ENCODE measurements around the gene LRP1B. TPM values are rescaled to one million over a fixed set of nuclear protein-coding genes. Genes with fewer than 3 reads are reported as not detected.

LRP1B gene
- total and polyA plus RNA-seq, 5 donors from 2014 or later, result not detected

DNA sequence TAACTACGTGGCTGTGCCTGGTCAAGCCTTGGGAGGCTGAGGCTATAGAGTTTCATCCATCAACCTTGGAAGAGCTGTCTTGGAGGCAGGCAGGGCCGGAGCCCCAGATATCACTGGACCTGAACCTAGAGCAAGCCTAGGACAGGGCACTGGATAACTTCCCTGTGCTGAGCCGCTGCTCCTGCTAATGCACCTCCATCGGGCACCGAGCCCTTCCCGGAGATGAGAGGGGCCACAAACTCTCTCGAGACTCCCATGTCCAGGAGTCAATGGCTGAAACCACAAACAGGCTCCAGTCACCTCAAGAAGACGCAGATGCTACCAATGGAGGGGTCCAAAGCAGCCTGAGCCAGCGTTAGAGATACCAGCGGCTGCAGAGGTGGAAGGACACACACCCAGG lies 866.0 kb downstream of the LRP1B start:
- H3K27ac Mint-ChIP-seq, result no peak overlapping the region
- H3K9me3 Mint-ChIP-seq, result peaks cover 2 to 11% (median 5%) of the 10 kb centered on the region in 7 donors
- no peak for DNase-seq
- H3K27ac ChIP-seq (ENCODE audit: insufficient read depth, low read length, poor library complexity, severe bottlenecking), result no peak overlapping the region
- no peaks in the 10 kb centered on the region for H3K36me3 Mint-ChIP-seq
- H3K27me3 Mint-ChIP-seq, result no peaks in the 10 kb centered on the region
- no peaks in the 10 kb centered on the region for H3K4me1 ChIP-seq (ENCODE audit: control insufficient read depth, insufficient read depth, low read length, poor library complexity, severe bottlenecking)
- H3K4me3 Mint-ChIP-seq, result no peak overlapping the region
- ATAC-seq (ENCODE audit: low read depth in 2 of 2), result no peak
- H3K36me3 ChIP-seq (ENCODE audit: control insufficient read depth, insufficient read depth, low read length), result no peaks in the 10 kb centered on the region
- H3K9me3 ChIP-seq (ENCODE audit: control insufficient read depth in 2 of 2, low read length in 2 of 2), result peaks cover 0 to 19% of the 10 kb centered on the region in 2 experiments
- H3K27me3 ChIP-seq (ENCODE audit: control insufficient read depth, insufficient read depth, low read length), result no peaks in the 10 kb centered on the region
- no peak overlapping the region for H3K4me3 ChIP-seq (ENCODE audit: low read depth, low read length)
- no peaks in the 10 kb centered on the region for H3K4me1 Mint-ChIP-seq

DNA sequence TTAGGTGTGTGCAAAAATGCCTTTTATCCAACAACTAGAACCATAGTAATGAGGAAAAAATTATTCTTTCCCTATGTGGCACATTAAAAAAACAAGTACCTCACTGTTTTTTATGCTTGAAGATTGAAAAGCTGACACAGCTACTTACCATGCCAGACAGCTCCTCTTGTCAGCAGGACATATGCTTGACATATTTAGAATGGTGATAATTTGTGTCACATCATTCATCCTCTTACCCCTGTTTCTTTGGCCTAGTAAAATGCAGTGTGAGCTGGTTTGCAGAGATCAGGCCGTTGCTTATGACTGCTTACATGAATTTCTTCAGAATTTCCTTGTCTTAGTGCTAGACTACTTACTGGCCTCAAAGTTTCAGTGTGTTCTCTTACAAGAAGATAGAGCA lies 869.9 kb downstream of the LRP1B start:
- Histone ChIP-seq H3K36me3 (ENCODE audit: control insufficient read depth, insufficient read depth, low read length) (no peaks in the 10 kb centered on the region), H3K27ac (ENCODE audit: insufficient read depth, low read length, poor library complexity, severe bottlenecking) (no peak overlapping the region), H3K9me3 (ENCODE audit: control insufficient read depth in 2 of 2, low read length in 2 of 2) (peaks cover 0 to 7% of the 10 kb centered on the region in 2 experiments), H3K4me3 (ENCODE audit: low read depth, low read length) (no peak overlapping the region), H3K4me1 (ENCODE audit: control insufficient read depth, insufficient read depth, low read length, poor library complexity, severe bottlenecking) (no peaks in the 10 kb centered on the region), H3K27me3 (ENCODE audit: control insufficient read depth, insufficient read depth, low read length) (no peaks in the 10 kb centered on the region)
- H3K4me1 Mint-ChIP-seq, result no peaks in the 10 kb centered on the region
- H3K27me3 Mint-ChIP-seq, result no peaks in the 10 kb centered on the region
- ATAC-seq (ENCODE audit: low read depth in 2 of 2), result no peak
- H3K4me3 Mint-ChIP-seq, result no peak overlapping the region
- no peaks in the 10 kb centered on the region for H3K36me3 Mint-ChIP-seq
- no peak for DNase-seq
- no peak overlapping the region for H3K27ac Mint-ChIP-seq
- H3K9me3 Mint-ChIP-seq, result peaks cover 0 to 12% (median 5%) of the 10 kb centered on the region in 7 donors

DNA sequence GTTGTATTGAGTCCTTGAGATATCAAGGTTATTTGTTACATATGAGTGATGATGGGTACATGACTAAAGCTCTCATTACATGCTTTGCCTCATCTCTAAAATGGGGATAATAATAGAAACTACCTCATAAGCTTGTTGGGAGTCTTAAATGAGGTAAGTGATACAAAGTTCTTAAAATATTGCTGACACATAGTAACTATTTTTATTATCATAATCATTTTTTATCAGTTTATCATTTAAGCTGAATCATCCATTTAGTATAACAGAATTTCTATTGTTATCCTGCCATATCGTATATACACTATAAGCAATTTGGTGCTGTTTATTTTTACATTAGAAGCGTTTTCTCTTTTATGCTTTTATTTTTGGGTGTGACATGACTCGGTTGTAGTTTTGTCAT lies 871.1 kb downstream of the LRP1B start:
- Histone ChIP-seq H3K4me3 (ENCODE audit: low read depth, low read length) (no peak overlapping the region), H3K36me3 (ENCODE audit: control insufficient read depth, insufficient read depth, low read length) (no peaks in the 10 kb centered on the region), H3K27ac (ENCODE audit: insufficient read depth, low read length, poor library complexity, severe bottlenecking) (no peak overlapping the region), H3K9me3 (ENCODE audit: control insufficient read depth in 2 of 2, low read length in 2 of 2) (peaks cover 0 to 1% of the 10 kb centered on the region in 2 experiments), H3K27me3 (ENCODE audit: control insufficient read depth, insufficient read depth, low read length) (no peaks in the 10 kb centered on the region), H3K4me1 (ENCODE audit: control insufficient read depth, insufficient read depth, low read length, poor library complexity, severe bottlenecking) (no peaks in the 10 kb centered on the region)
- Mint-ChIP-seq H3K36me3 (no peaks in the 10 kb centered on the region), H3K27ac (no peak overlapping the region), H3K4me3 (no peak overlapping the region), H3K9me3 (peaks cover 0 to 12% (median 2%) of the 10 kb centered on the region in 7 donors), H3K4me1 (no peaks in the 10 kb centered on the region), H3K27me3 (no peaks in the 10 kb centered on the region)
- ATAC-seq (ENCODE audit: low read depth in 2 of 2), result no peak
- no peak for DNase-seq

DNA sequence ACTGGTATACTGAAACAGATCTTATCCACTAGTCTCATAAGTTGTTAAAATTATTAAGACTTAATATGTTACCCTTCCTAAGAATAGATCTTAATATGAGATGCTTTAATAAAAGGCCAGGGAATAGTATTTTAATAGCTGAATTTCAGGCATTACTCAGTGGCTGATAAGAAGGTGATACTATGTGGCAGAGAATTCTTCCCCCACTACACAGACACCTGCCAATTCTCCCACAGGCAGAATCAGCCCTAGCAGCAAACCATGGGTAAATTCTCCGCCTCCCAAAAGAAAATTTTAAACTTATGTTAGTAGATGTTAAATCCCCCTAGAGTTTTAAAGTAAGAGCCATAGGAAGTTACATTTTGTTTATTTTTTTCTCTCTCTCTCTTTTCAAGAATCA lies 888.8 kb downstream of the LRP1B start:
- H3K27me3 ChIP-seq (ENCODE audit: control insufficient read depth, insufficient read depth, low read length), result no peaks in the 10 kb centered on the region
- no peak for ATAC-seq (ENCODE audit: low read depth in 2 of 2)
- H3K36me3 Mint-ChIP-seq, result no peaks in the 10 kb centered on the region
- no peaks in the 10 kb centered on the region for H3K27me3 Mint-ChIP-seq
- no peak for DNase-seq
- H3K36me3 ChIP-seq (ENCODE audit: control insufficient read depth, insufficient read depth, low read length), result no peaks in the 10 kb centered on the region
- H3K4me3 Mint-ChIP-seq, result no peak overlapping the region
- no peaks in the 10 kb centered on the region for H3K9me3 ChIP-seq (ENCODE audit: control insufficient read depth in 2 of 2, low read length in 2 of 2)
- no peaks in the 10 kb centered on the region for H3K4me1 ChIP-seq (ENCODE audit: control insufficient read depth, insufficient read depth, low read length, poor library complexity, severe bottlenecking)
- H3K27ac Mint-ChIP-seq, result no peak overlapping the region
- no peaks in the 10 kb centered on the region for H3K4me1 Mint-ChIP-seq
- H3K27ac ChIP-seq (ENCODE audit: insufficient read depth, low read length, poor library complexity, severe bottlenecking), result no peak overlapping the region
- peaks cover 5 to 22% (median 6%) of the 10 kb centered on the region in 7 donors for H3K9me3 Mint-ChIP-seq
- no peak overlapping the region for H3K4me3 ChIP-seq (ENCODE audit: low read depth, low read length)

DNA sequence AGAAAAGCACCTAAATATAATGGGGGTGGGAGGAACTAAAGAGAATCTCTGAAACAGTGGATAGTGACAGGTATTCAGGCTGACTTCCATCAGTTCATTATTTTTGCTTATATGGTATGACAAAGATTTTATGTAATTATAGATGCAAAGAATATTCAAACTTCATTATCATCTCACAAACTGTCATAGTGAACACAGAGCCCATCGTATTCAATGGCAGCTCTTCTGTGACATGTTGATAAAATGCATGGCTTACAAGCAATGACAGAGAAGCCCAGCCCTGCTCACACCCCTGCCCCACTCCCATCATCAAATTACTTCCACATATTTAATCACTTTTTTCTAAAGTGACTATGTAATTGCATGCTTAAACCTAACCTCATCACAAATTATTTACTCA lies 904.3 kb downstream of the LRP1B start:
- H3K4me3 ChIP-seq (ENCODE audit: low read depth, low read length), result no peak overlapping the region
- H3K36me3 ChIP-seq (ENCODE audit: control insufficient read depth, insufficient read depth, low read length), result no peaks in the 10 kb centered on the region
- no peaks in the 10 kb centered on the region for H3K27me3 ChIP-seq (ENCODE audit: control insufficient read depth, insufficient read depth, low read length)
- H3K9me3 Mint-ChIP-seq, result peaks cover 3 to 22% (median 10%) of the 10 kb centered on the region in 7 donors
- no peak overlapping the region for H3K27ac ChIP-seq (ENCODE audit: insufficient read depth, low read length, poor library complexity, severe bottlenecking)
- H3K4me1 Mint-ChIP-seq, result no peaks in the 10 kb centered on the region
- no peaks in the 10 kb centered on the region for H3K36me3 Mint-ChIP-seq
- peaks cover 2 to 5% of the 10 kb centered on the region in 2 experiments for H3K9me3 ChIP-seq (ENCODE audit: control insufficient read depth in 2 of 2, low read length in 2 of 2)
- ATAC-seq (ENCODE audit: low read depth in 2 of 2) (no peak), DNase-seq (no peak)
- H3K27ac Mint-ChIP-seq, result no peak overlapping the region
- no peak overlapping the region for H3K4me3 Mint-ChIP-seq
- no peaks in the 10 kb centered on the region for H3K27me3 Mint-ChIP-seq
- H3K4me1 ChIP-seq (ENCODE audit: control insufficient read depth, insufficient read depth, low read length, poor library complexity, severe bottlenecking), result no peaks in the 10 kb centered on the region

DNA sequence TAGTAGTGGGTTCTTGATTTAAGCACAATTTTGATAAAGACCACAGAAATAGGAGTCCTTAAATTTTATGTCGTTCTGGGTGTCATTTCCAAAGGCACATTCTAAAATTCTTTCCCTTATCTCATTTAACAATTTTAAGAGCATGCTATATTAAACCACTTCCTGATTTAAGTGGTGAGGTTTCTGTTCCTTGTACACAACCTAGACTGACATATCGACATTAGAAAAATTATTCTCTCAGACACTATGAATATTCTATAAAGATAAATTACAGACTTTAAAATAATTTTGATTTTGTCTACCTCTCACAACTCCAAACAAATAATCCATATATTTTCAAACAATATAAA lies 923.8 kb downstream of the LRP1B start:
- Mint-ChIP-seq H3K4me1 (no peaks in the 10 kb centered on the region), H3K27ac (no peak overlapping the region), H3K36me3 (no peaks in the 10 kb centered on the region), H3K9me3 (peaks cover 3 to 21% (median 9%) of the 10 kb centered on the region in 7 donors), H3K27me3 (no peaks in the 10 kb centered on the region), H3K4me3 (no peak overlapping the region)
- H3K36me3 ChIP-seq (ENCODE audit: control insufficient read depth, insufficient read depth, low read length), result no peaks in the 10 kb centered on the region
- H3K4me1 ChIP-seq (ENCODE audit: control insufficient read depth, insufficient read depth, low read length, poor library complexity, severe bottlenecking), result no peaks in the 10 kb centered on the region
- H3K27me3 ChIP-seq (ENCODE audit: control insufficient read depth, insufficient read depth, low read length), result no peaks in the 10 kb centered on the region
- peaks cover 3 to 8% of the 10 kb centered on the region in 2 experiments for H3K9me3 ChIP-seq (ENCODE audit: control insufficient read depth in 2 of 2, low read length in 2 of 2)
- H3K4me3 ChIP-seq (ENCODE audit: low read depth, low read length), result no peak overlapping the region
- ATAC-seq (ENCODE audit: low read depth in 2 of 2) (no peak), DNase-seq (no peak)
- H3K27ac ChIP-seq (ENCODE audit: insufficient read depth, low read length, poor library complexity, severe bottlenecking), result no peak overlapping the region

DNA sequence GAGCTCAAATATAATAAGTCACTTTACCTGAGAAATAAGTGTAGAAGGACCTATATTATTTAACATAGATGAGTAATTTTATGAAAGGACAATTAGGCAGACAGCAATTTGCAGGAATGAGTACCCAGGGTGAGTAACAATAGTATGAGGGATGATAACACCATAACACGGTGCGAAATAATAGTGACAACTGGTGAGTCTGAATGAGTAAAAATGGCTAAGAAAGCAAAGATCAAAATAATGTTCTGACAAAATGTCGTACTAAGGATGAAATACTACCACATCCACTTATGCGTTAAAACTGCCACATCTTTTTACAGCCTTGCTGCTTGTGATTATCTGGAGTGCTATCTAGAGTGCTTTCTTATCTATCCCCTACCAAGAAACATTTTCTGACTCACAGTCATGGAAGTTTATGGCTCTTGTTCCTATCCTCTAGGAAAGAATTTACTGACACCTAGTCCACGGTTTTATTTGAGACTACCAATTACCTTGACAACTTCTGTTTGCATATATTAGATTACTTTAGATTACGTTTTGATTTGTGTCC lies 929.7 kb downstream of the LRP1B start:
- H3K4me1 ChIP-seq (ENCODE audit: control insufficient read depth, insufficient read depth, low read length, poor library complexity, severe bottlenecking), result no peaks in the 10 kb centered on the region
- H3K27me3 Mint-ChIP-seq, result no peaks in the 10 kb centered on the region
- H3K9me3 Mint-ChIP-seq, result peaks cover 0 to 18% (median 10%) of the 10 kb centered on the region in 7 donors

DNA sequence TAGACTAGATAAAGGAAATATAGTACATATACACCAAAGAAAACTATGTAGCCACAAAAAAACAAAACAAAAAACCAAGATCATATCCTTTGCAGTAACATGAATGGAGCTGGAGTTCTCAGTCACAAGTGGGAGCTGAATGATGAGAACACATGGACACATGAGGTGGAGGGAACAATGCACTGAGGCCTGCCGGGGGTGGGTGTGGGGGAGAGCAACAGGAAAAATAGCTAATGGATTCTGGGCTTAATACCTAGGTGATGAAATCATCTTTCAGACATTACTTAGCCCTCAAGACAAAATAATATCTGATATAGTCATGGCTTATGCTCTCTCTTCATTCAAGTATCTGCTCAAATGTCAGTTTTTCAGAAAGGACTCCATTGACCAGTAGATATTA lies 930.6 kb downstream of the LRP1B start:
- no peaks in the 10 kb centered on the region for H3K27me3 Mint-ChIP-seq
- no peak for ATAC-seq (ENCODE audit: low read depth in 2 of 2)
- H3K4me3 Mint-ChIP-seq, result no peak overlapping the region
- H3K9me3 ChIP-seq (ENCODE audit: control insufficient read depth in 2 of 2, low read length in 2 of 2), result peaks cover 0 to 4% of the 10 kb centered on the region in 2 experiments
- no peaks in the 10 kb centered on the region for H3K4me1 Mint-ChIP-seq
- H3K27ac ChIP-seq (ENCODE audit: insufficient read depth, low read length, poor library complexity, severe bottlenecking), result no peak overlapping the region
- H3K27me3 ChIP-seq (ENCODE audit: control insufficient read depth, insufficient read depth, low read length), result no peaks in the 10 kb centered on the region
- no peaks in the 10 kb centered on the region for H3K36me3 Mint-ChIP-seq
- H3K9me3 Mint-ChIP-seq, result peaks cover 0 to 21% (median 14%) of the 10 kb centered on the region in 7 donors
- DNase-seq, result no peak
- no peak overlapping the region for H3K27ac Mint-ChIP-seq
- H3K4me3 ChIP-seq (ENCODE audit: low read depth, low read length), result no peak overlapping the region
- no peaks in the 10 kb centered on the region for H3K36me3 ChIP-seq (ENCODE audit: control insufficient read depth, insufficient read depth, low read length)
- no peaks in the 10 kb centered on the region for H3K4me1 ChIP-seq (ENCODE audit: control insufficient read depth, insufficient read depth, low read length, poor library complexity, severe bottlenecking)

More for the DNA sequence above, 929.7 kb downstream of the LRP1B start:
- H3K4me3 Mint-ChIP-seq, result no peak overlapping the region
- Histone ChIP-seq H3K9me3 (ENCODE audit: control insufficient read depth in 2 of 2, low read length in 2 of 2) (peaks cover 0 to 4% of the 10 kb centered on the region in 2 experiments), H3K36me3 (ENCODE audit: control insufficient read depth, insufficient read depth, low read length) (no peaks in the 10 kb centered on the region), H3K4me3 (ENCODE audit: low read depth, low read length) (no peak overlapping the region), H3K27me3 (ENCODE audit: control insufficient read depth, insufficient read depth, low read length) (no peaks in the 10 kb centered on the region), H3K27ac (ENCODE audit: insufficient read depth, low read length, poor library complexity, severe bottlenecking) (no peak overlapping the region)
- no peak for ATAC-seq (ENCODE audit: low read depth in 2 of 2)
- H3K36me3 Mint-ChIP-seq, result no peaks in the 10 kb centered on the region
- no peak for DNase-seq
- no peak overlapping the region for H3K27ac Mint-ChIP-seq
- H3K4me1 Mint-ChIP-seq, result no peaks in the 10 kb centered on the region

Data from CD4-positive, CD25-positive, alpha-beta regulatory T cell (primary cell).